Prostate gland (tissue), 2 donors: ENCODE results near the gene CLDN34. TPM values are rescaled to one million over a fixed set of nuclear protein-coding genes. Genes with fewer than 3 reads are reported as not detected.

Source experiments
- DNase-seq: peaks from one replicate; pipeline ENCODE4 v3.0.0-alpha.2; 2019; ENCODE audit warnings: low spot score
- H3K27ac ChIP-seq, 2 donors: fragments of 200-600 bp; sonication (generic); 2 replicates each; pipeline ENCODE4 v1.5.1; 2017 to 2019
- H3K27me3 ChIP-seq: fragments of 200-600 bp; sonication (generic); replicated peaks from 2 replicates; pipeline ENCODE4 v1.5.1; 2019; ENCODE audit not compliant: insufficient read depth
- H3K36me3 ChIP-seq, 2 donors: fragments of 200-600 bp; sonication (generic); 1 replicate in 1 of 2; 2 replicates in 1 of 2; pipeline versions ENCODE4 v1.5.1 to v1.8.1; 2017 to 2019
- H3K4me1 ChIP-seq: fragments of 200-600 bp; sonication (generic); replicated peaks from 2 replicates; pipeline ENCODE4 v1.5.1; 2019
- H3K4me3 ChIP-seq, 2 donors: fragments of 200-600 bp; sonication (generic); 2 replicates each; pipeline ENCODE4 v1.5.1; 2017 to 2019
- H3K9me3 ChIP-seq: fragments of 200-600 bp; sonication (generic); 2 replicates; pipeline ENCODE4 v1.5.1; 2017
- POLR2A ChIP-seq: fragments of 450-650 bp; IDR thresholded peaks from one replicate; pipeline ENCODE4 v1.6.1; 2016; ENCODE audit warnings: antibody characterized with exemption, mild to moderate bottlenecking
- POLR2AphosphoS5 ChIP-seq: sonication (generic); formaldehyde crosslinking; IDR thresholded peaks from one replicate; pipeline ENCODE4 v1.6.1; 2017; ENCODE audit warnings: antibody characterized with exemption
- WGBS: methylation state at CpG from one replicate; pipeline ENCODE4 v1.1.5; 2018; 5-methylcytosine and 5-hydroxymethylcytosine counted together
- intact Hi-C: fragments of 100-400 bp; cut with DNase I; formaldehyde crosslinking; loops from one replicate; pipeline ENCODE4 v1.14.2; 2022
- total RNA-seq, 2 donors: library from RNA; depleted of rRNA; stranded (reverse); fragments of >200 nt; gene quantifications; one replicate each; pipeline ENCODE4 v1.1.0, GENCODE V29; 2016
- TF ChIP-seq, protein P1 (sequence below), 4 experiments: fragments of 200-600 bp in 2 of 4; fragments of 450-650 bp in 2 of 4; sonication (generic) in 2 of 4; IDR thresholded peaks; 1 replicate in 3 of 4; 2 replicates in 1 of 4; pipeline ENCODE4 v1.5.1; 2016 to 2019; ENCODE audit warnings: antibody characterized with exemption in 4 of 4, mild to moderate bottlenecking in 2 of 4, moderate library complexity in 2 of 4

CLDN34 gene
- total RNA-seq, 2 donors from 2014 or later, result 0.36 TPM; not detected in 1

- Histone ChIP-seq H3K4me1 (no peaks in the 10 kb centered on the region), H3K27ac (no peak overlapping the region), H3K36me3 (no peaks in the 10 kb centered on the region), H3K27me3 (no peaks in the 10 kb centered on the region), H3K9me3 (no peaks in the 10 kb centered on the region), H3K4me3 (no peak overlapping the region)
- TF ChIP-seq POLR2AphosphoS5, result no peak
- TF ChIP-seq POLR2A, result no peak
- TF ChIP-seq, protein P1, sequence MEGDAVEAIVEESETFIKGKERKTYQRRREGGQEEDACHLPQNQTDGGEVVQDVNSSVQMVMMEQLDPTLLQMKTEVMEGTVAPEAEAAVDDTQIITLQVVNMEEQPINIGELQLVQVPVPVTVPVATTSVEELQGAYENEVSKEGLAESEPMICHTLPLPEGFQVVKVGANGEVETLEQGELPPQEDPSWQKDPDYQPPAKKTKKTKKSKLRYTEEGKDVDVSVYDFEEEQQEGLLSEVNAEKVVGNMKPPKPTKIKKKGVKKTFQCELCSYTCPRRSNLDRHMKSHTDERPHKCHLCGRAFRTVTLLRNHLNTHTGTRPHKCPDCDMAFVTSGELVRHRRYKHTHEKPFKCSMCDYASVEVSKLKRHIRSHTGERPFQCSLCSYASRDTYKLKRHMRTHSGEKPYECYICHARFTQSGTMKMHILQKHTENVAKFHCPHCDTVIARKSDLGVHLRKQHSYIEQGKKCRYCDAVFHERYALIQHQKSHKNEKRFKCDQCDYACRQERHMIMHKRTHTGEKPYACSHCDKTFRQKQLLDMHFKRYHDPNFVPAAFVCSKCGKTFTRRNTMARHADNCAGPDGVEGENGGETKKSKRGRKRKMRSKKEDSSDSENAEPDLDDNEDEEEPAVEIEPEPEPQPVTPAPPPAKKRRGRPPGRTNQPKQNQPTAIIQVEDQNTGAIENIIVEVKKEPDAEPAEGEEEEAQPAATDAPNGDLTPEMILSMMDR (IDR thresholded peaks at IDR 0.05), result no peak
- intact Hi-C loops, result no loop called here
- WGBS, result 100% methylated on average over 6 of the region's 14 CpGs
- DNase-seq, result no peak
Observed at GRCh38 chrX:9940421-9940820, 26.7 kb upstream of the CLDN34 start.

GRCh38 chrX:9942086-9942485 is 25.1 kb upstream of the CLDN34 start:
- Histone ChIP-seq H3K9me3 (no peaks in the 10 kb centered on the region), H3K27me3 (no peaks in the 10 kb centered on the region), H3K4me3 (no peak overlapping the region), H3K4me1 (no peaks in the 10 kb centered on the region), H3K27ac (no peak overlapping the region), H3K36me3 (no peaks in the 10 kb centered on the region)
- intact Hi-C loops, result no loop called here
- TF ChIP-seq POLR2AphosphoS5 (no peak), POLR2A (no peak)
- TF ChIP-seq, protein P1 (IDR thresholded peaks at IDR 0.05), result no peak
- DNase-seq, result no peak
- WGBS, result 79% methylated on average over 6 of the region's 6 CpGs

DNA sequence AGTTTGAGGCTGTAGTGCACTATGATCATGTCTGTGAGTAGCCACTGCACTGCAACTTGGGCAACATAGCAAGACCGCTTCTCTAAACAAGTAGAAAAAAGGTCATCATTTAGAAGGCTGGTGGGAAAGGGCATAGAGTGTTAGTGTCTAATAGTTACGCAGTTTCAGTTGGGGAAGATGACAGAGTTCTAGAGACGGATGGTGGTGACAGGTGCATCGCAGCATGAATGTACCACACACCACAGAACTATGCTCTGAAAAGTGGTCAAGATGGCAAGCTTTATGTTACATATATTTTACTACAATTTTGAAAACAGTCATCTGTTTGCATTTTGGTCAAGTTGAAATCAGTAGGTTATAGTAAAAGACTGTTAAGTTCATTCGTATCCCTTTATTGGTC is 23.7 kb upstream of the CLDN34 start:
- Histone ChIP-seq H3K4me1 (no peaks in the 10 kb centered on the region), H3K27ac (no peak overlapping the region), H3K27me3 (no peaks in the 10 kb centered on the region), H3K4me3 (no peak overlapping the region), H3K36me3 (no peaks in the 10 kb centered on the region), H3K9me3 (no peaks in the 10 kb centered on the region)
- TF ChIP-seq POLR2A (no peak), POLR2AphosphoS5 (no peak)
- TF ChIP-seq, protein P1 (IDR thresholded peaks at IDR 0.05), result no peak
- DNase-seq, result no peak
- intact Hi-C loops, result no loop called here
- 90% methylated on average over 5 of the region's 5 CpGs for WGBS

DNA sequence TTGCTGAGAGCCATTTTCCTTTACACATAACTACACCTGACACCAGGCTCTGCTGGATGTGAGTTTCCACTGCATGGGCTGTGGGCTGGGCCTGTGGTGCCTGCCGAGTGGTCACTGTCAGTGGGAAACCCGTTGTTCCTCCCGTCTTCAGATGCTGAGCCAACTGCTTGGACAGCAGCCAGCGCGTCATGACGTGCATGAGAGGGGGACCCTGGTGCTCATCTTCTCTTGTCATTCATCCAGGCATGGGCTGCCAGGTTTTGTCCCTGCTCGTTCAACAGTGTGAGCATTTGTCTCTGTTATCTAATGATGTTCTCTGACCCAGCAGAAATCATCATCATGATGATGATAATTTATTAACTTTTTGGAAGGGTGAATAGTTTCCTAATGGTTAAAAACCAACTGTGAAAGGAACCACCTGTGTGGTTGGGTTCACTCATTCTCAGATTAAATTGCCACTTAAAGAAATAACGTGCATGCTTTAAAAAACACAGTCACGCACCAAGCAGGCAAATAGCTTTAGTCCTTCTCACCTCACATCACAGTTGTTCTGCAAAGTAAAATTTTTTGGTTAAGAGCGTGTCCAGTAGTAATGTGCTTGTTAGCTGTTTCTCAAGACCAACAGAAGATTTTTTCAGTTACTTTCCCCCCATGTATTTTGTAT is 19.9 kb upstream of the CLDN34 start:
- H3K36me3 ChIP-seq, result no peaks in the 10 kb centered on the region
- H3K4me3 ChIP-seq, result no peak overlapping the region
- H3K27ac ChIP-seq, result no peak overlapping the region
- H3K9me3 ChIP-seq, result no peaks in the 10 kb centered on the region
- no peak for DNase-seq
- intact Hi-C loops, result no loop called here
- H3K27me3 ChIP-seq, result no peaks in the 10 kb centered on the region
- TF ChIP-seq POLR2AphosphoS5 (no peak), POLR2A (no peak)
- TF ChIP-seq, protein P1 (IDR thresholded peaks at IDR 0.05), result no peak
- H3K4me1 ChIP-seq, result no peaks in the 10 kb centered on the region
- 61% methylated on average over 10 of the region's 10 CpGs for WGBS

- WGBS, result 26% methylated on average over 9 of the region's 9 CpGs
- intact Hi-C loops, result no loop called here
- TF ChIP-seq POLR2A (no peak), POLR2AphosphoS5 (no peak)
- TF ChIP-seq, protein P1 (IDR thresholded peaks at IDR 0.05), result no peak
- Histone ChIP-seq H3K27ac (no peak overlapping the region), H3K4me3 (no peak overlapping the region), H3K4me1 (no peaks in the 10 kb centered on the region), H3K27me3 (no peaks in the 10 kb centered on the region), H3K9me3 (no peaks in the 10 kb centered on the region), H3K36me3 (no peaks in the 10 kb centered on the region)
- DNase-seq, result peak; percentile 18
Observed at GRCh38 chrX:9948406-9948805, 18.8 kb upstream of the CLDN34 start.
